ENCODE data around the gene MKNK2.

- no peak for TF ChIP-seq CTCF (IDR thresholded peaks at IDR 0.05; ENCODE audit: extremely low read depth in 1 of 2, insufficient read depth in 1 of 2, low read depth in 1 of 2, low read length in 2 of 2)
- no peak for TF ChIP-seq POLR2A (IDR thresholded peaks at IDR 0.05; ENCODE audit: low read depth, low read length)
- TF ChIP-seq MYC (IDR thresholded peaks at IDR 0.05; ENCODE audit: low read depth, low read length), result no peak
- TF ChIP-seq MAX (IDR thresholded peaks at IDR 0.05; ENCODE audit: insufficient read depth, insufficient read length), result no peak
- TF ChIP-seq POLR2AphosphoS5 (IDR thresholded peaks at IDR 0.05; ENCODE audit: insufficient read depth, low read depth, low read length), result no peak
These were observed 27.0 kb upstream of the MKNK2 start for GRCh38 chr19:2077833-2078619.

Measured in endothelial cell of umbilical vein (primary cell).